Left ventricle myocardium inferior (tissue), 1 donor: Measurements from ENCODE around the gene NLRP1. TPM values are rescaled to one million over a fixed set of nuclear protein-coding genes. Genes with fewer than 3 reads are reported as not detected.

Experiments used
- DNase-seq: peaks from one replicate; pipeline ENCODE4 v3.0.0-alpha.2; 2020
- H3K27ac ChIP-seq: fragments of 200-600 bp; replicated peaks from 2 replicates; pipeline ENCODE4 v1.8.0; 2021
- H3K27me3 ChIP-seq: fragments of 200-600 bp; 2 replicates; pipeline ENCODE4 v1.8.0; 2021; ENCODE audit warnings: low read depth
- H3K36me3 ChIP-seq: fragments of 200-600 bp; 2 replicates; pipeline ENCODE4 v1.8.0; 2021
- H3K4me1 ChIP-seq: fragments of 200-600 bp; 2 replicates; pipeline ENCODE4 v1.8.0; 2021
- H3K4me3 ChIP-seq: fragments of 200-600 bp; 2 replicates; pipeline ENCODE4 v1.8.0; 2021; ENCODE audit warnings: mild to moderate bottlenecking, moderate library complexity
- H3K9me3 ChIP-seq: fragments of 200-600 bp; replicated peaks from 2 replicates; pipeline ENCODE4 v1.8.0; 2021
- CTCF ChIP-seq: fragments of 200-600 bp; IDR thresholded peaks from 2 replicates; pipeline ENCODE4 v1.8.0; 2021; ENCODE audit warnings: antibody characterized with exemption, mild to moderate bottlenecking, borderline replicate concordance
- intact Hi-C: fragments of 100-400 bp; cut with micrococcal nuclease; formaldehyde crosslinking; loops from one replicate; pipeline ENCODE4 v1.11.0; 2022
- total RNA-seq: library from RNA; stranded (reverse); fragmentation: NEBNext Ultra II Directional; extraction: Animal tissue kit (Norgen Biotek cat#: 25700); gene quantifications from one replicate; pipeline ENCODE4 v1.2.1, GENCODE V29; 2021
- donor health status: DM: no; HTN: yes; CAD: no; lungs with severe emphysema.

NLRP1 gene
- total RNA-seq, 1 donor from 2014 or later: 8.3 TPM

DNA sequence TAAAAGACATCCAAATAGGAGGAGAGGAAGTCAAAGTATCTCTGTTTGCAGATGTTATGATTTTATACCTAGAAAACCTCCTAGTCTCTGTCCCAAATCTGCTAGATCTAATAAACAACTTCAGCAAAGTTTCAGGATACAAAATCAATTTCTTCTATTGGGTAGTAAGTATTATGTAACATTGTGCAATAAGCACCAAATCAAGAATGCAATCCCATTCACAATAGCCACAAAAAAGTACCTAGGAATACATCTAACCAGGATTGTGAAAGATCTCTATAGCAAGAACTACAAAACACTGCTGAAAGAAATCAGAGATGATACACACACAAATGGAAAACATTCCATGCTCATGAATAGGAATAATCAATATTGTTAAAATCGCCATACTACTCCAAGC lies 13.0 kb downstream of the NLRP1 start:
- H3K27me3 ChIP-seq: no peaks in the 10 kb centered on the region
- no peak overlapping the region for H3K4me3 ChIP-seq
- no peak for DNase-seq
- intact Hi-C loops: no loop called here
- peaks cover 23% of the 10 kb centered on the region for H3K9me3 ChIP-seq
- H3K36me3 ChIP-seq: peaks cover 42% of the 10 kb centered on the region
- no peaks in the 10 kb centered on the region for H3K4me1 ChIP-seq
- no peak overlapping the region for H3K27ac ChIP-seq
- TF ChIP-seq CTCF: no peak

GRCh38 chr17:5565808-5566207 lies 18.5 kb downstream of the NLRP1 start:
- intact Hi-C loops: no loop called here
- H3K36me3 ChIP-seq: peaks cover 18% of the 10 kb centered on the region
- no peak for TF ChIP-seq CTCF
- no peaks in the 10 kb centered on the region for H3K4me1 ChIP-seq
- H3K27ac ChIP-seq: no peak overlapping the region
- H3K9me3 ChIP-seq: peaks cover 16% of the 10 kb centered on the region
- no peak overlapping the region for H3K4me3 ChIP-seq
- DNase-seq: no peak
- peaks cover 12% of the 10 kb centered on the region for H3K27me3 ChIP-seq

- no peak for TF ChIP-seq CTCF
- no peak overlapping the region for H3K27ac ChIP-seq
- H3K27me3 ChIP-seq: peaks cover 12% of the 10 kb centered on the region
- H3K9me3 ChIP-seq: peaks cover 16% of the 10 kb centered on the region
- no peak for DNase-seq
- intact Hi-C loops: no loop called here
- H3K4me3 ChIP-seq: no peak overlapping the region
- H3K36me3 ChIP-seq: peaks cover 28% of the 10 kb centered on the region
- no peaks in the 10 kb centered on the region for H3K4me1 ChIP-seq
Observed at GRCh38 chr17:5563456-5563855, 20.9 kb downstream of the NLRP1 start.

GRCh38 chr17:5562661-5563360 lies 21.5 kb downstream of the NLRP1 start:
- intact Hi-C loops: no loop called here
- peaks cover 31% of the 10 kb centered on the region for H3K36me3 ChIP-seq

GRCh38 chr17:5561736-5562571 lies 22.4 kb downstream of the NLRP1 start:
- Histone ChIP-seq H3K36me3 (peaks cover 28% of the 10 kb centered on the region), H3K9me3 (peaks cover 16% of the 10 kb centered on the region), H3K27me3 (peaks cover 12% of the 10 kb centered on the region), H3K4me1 (no peaks in the 10 kb centered on the region), H3K4me3 (no peak overlapping the region), H3K27ac (no peak overlapping the region)
- DNase-seq: no peak
- no peak for TF ChIP-seq CTCF
- intact Hi-C loops: no loop called here

More at GRCh38 chr17:5562661-5563360, 21.5 kb downstream of the NLRP1 start:
- H3K4me1 ChIP-seq: no peaks in the 10 kb centered on the region
- no peak for TF ChIP-seq CTCF
- H3K4me3 ChIP-seq: no peak overlapping the region
- peaks cover 16% of the 10 kb centered on the region for H3K9me3 ChIP-seq
- H3K27ac ChIP-seq: no peak overlapping the region
- no peak for DNase-seq
- peaks cover 12% of the 10 kb centered on the region for H3K27me3 ChIP-seq
